ENCODE data around the gene GFER.

The GFER gene

GRCh38 chr16:1974157-1975070 lies 9.6 kb upstream of the GFER start:
- DNase-seq (ENCODE audit: low read depth) = no peak

DNA sequence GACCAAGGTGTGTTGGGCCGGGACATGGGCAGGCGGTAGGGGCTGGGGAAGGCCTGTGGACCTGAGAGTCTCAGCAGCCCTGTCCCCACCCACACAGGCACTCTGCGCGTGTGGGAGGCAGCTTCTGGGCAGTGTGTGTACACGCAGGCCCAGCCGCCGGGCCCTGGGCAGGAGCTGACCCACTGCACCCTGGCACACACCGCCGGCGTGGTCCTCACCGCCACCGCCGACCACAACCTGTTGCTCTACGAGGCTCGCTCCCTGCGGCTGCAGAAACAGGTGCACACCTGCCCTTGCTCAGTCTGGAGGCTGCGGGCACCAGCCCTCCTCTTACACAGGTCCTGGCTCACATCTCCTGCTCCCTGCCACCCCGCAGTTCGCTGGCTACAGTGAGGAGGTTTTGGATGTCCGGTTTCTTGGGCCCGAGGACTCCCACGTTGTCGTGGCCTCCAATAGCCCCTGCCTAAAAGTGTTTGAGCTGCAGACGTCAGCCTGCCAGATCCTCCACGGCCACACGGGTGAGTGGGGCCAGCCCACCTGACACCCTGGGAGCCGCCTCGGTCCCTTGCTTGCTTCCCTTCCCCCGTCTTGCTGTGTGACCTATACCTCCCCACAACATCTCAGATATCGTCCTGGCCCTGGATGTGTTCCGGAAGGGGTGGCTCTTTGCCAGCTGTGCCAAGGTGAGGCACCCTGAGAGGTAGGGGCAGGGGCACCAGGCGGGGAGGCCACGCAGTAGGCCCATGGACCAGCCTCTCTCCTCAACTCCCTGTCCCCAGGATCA lies 8.4 kb upstream of the GFER start:
- no peak for DNase-seq (ENCODE audit: low read depth)

DNA sequence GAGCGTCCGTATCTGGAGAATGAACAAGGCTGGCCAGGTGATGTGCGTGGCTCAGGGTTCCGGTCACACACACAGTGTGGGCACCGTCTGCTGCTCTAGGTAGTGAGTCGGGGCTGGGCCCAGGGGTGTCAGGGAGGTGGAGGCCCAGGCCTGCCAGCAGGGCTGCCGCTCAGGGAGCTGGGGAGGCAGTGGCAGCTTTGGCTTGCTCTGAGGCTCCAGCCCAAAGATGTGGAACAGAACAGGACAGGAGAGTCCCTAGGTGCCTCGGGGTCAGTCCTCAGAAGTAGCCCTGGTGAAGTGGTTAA lies 7.8 kb upstream of the GFER start:
- no peak for DNase-seq (ENCODE audit: low read depth)

- DNase-seq (ENCODE audit: low read depth) = no peak
Measured at GRCh38 chr16:1976951-1977874, 6.8 kb upstream of the GFER start.

DNA sequence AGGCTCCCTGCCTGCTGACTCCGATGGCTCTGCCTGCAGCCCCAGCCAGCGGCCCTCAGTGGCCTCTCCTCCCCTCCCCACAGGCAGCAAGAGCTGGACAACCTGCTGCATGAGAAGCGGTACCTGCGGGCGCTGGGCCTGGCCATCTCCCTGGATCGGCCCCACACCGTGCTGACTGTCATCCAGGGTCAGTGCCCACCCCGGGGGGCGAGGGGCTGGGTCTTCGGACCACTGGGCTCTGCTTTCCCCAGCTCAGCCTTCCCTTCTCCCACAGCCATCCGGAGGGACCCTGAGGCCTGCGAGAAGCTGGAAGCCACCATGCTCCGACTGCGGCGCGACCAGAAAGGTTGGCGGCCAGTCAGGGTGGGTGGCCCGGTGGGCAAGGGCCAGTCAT lies 6.1 kb upstream of the GFER start:
- no peak for DNase-seq (ENCODE audit: low read depth)

DNA sequence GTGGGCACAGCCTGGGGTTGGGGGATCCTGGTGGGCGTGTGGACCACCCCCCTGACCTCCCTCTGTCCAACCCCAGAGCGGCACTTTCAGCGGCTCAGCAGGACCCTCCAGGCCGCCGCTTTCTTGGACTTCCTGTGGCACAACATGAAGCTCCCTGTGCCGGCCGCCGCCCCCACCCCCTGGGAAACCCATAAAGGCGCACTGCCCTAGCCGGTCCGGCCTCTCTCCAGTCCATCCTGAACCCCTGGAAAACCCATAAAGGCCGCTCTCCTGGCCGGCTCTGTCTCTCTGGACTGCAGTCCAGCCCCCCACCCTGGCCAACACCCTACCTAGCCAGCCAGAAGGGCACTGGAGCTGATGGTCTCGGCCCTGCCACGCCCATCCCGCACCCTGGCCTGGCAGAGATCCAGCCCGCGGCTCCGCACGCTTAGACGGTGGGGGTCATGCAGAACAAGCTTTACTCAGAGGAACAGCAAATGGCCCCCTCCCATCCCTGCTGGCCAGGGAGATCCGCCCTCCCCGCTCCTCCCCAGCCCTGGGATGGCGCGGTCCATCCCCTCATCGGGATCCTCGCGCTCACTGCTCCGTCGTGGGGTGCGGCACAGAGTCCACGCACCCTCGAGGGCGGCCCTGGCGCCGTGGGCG lies 5.4 kb upstream of the GFER start:
- no peak for DNase-seq (ENCODE audit: low read depth)

- DNase-seq (ENCODE audit: low read depth) = peak; percentile 56
Measured at GRCh38 chr16:1979271-1980029, 4.5 kb upstream of the GFER start.

DNA sequence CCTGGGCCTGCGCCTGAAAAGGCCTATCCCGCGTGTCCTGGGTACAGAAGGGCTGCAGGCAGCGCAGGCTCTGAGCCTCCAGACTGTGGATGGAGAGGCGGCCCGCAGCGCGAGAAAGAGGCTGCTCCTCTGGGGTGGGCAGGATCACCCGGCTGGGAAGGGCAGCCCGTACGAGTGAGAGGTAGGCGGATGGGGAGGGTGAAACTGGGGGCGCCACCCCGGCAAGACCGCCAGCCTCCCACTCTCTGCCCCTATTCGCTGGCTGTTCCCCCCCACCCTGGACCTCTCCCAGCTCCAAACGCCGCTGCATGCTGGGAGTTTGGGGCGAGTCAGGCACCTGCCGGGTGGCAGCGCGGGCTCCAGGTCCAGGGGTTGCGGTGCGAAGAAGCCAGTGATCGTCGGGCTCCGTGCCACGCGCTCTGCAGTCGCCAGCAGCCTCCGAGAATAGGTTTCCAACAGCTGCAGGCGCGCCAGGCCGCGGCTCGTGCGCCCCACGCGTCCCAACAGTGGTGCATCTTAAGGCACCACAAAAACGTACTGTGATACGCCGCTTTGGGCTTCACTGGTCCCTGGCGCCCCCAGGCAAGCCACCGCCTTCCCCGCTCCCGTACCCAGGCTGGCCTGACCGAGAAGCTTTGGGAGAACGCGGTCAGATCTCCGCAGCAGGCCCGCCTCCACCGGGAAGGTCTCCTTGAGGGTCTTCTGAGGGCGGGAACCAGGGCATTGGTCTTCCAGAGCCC lies 3.8 kb upstream of the GFER start:
- no peak for DNase-seq (ENCODE audit: low read depth)

DNA sequence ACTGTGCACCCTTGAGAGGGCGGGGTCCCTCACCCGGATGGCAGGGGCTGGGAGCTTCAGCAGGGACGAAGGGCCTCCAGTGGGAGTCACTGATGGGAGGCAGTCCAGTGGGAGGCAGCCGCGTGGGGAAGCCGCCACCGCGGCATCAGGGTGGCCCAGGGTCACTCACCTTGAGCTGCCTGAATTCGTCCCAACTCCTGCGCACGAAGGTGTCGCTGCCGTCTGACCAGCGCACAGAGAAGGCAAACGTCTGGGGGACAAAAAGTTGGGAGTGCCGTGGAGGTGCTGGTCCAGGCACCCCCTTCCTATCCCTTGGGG lies 3.3 kb upstream of the GFER start:
- no peak for DNase-seq (ENCODE audit: low read depth)

- DNase-seq (ENCODE audit: low read depth) = no peak
Measured at GRCh38 chr16:1981398-1981836, 2.6 kb upstream of the GFER start, which contains the start of gene NOXO1. TSS of gene NOXO1 (minus strand) at chr16:1981469. CDS start at chr16:1981179, 290 bp downstream.

DNA sequence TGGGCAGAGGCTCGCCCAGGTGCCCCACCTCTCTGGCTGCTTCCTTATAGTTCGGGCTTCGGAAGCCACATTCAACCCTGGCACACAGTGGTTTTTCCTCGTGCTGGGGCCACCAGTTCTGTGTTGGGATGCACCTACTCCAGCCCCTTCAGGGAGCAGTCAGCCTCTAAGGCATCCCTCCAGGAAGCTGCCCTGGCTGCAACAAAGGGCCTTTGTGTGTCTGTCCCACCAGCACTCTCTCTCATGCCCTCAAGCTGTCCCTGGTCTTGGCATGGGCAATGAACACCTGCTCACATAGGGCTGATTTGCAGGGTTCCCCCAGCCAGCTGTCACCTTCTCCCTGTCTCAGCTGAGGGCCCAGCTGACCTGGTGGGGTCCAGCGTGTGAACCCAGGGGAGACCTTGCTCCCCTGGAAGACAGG lies 2.0 kb upstream of the GFER start:
- DNase-seq (ENCODE audit: low read depth) = no peak

- DNase-seq (ENCODE audit: low read depth) = no peak
Measured at GRCh38 chr16:1982991-1983543, 926 bp upstream of the GFER start.

DNA sequence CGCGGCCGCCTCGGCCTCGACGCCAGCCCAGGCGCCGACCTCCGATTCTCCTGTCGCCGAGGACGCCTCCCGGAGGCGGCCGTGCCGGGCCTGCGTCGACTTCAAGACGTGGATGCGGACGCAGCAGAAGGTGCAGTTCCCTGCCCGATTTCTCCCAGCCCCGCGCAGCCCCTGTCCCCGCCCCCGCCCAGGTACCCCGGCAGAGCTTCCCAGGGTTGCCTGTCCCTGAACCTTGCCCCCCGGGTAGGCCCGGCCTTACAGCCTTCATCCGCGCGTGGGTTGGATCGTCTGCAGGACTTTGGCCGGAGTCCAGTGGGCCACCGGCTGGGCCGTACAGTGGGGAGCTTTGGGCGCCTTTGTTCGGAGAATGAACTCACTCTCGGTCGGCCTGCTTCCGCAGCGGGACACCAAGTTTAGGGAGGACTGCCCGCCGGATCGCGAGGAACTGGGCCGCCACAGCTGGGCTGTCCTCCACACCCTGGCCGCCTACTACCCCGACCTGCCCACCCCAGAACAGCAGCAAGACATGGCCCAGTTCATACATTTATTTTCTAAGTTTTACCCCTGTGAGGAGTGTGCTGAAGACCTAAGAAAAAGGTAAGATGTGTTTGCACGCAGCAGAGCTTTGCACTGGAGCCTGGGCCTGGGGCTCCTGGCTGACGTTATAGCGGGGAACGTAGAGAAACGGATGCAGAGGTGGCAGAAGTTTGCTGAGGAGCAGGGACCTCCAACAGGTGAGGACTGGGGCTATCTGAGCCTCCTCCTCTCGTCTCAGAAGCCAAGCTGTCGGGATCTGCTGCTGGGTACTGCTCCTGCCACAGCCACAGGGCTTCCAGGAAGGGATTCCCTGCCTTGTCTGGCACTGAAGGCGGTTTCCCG lies 593 bp downstream of the GFER start:
- DNase-seq (ENCODE audit: low read depth) = no peak

DNA sequence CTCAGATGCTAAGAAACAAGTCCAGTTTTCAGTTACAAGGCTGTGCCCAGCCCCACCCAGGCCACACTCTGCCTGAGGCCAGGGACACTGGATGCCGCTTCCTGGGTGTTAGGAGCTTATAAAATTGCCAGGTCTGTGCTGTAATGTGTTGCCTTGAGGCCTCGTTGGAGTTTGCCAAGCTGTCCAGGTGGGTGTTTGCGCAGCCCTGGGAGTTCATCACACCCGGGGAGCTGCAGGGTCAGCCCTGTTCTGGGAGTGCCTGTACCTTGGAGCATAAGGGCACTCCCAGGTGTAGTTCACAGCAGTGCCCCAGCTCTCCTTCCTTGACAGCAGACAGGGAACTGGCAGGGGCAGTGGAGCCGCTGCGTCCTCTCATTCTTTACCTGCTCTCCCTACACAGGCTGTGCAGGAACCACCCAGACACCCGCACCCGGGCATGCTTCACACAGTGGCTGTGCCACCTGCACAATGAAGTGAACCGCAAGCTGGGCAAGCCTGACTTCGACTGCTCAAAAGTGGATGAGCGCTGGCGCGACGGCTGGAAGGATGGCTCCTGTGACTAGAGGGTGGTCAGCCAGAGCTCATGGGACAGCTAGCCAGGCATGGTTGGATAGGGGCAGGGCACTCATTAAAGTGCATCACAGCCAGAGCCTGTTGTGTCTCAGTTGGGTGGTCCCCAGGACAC lies 1.6 kb downstream of the GFER start:
- DNase-seq (ENCODE audit: low read depth) = no peak

GRCh38 chr16:1987198-1987597 lies 3.2 kb downstream of the GFER start:
- DNase-seq (ENCODE audit: low read depth) = no peak

- DNase-seq (ENCODE audit: low read depth) = no peak
Measured at GRCh38 chr16:1989209-1990100, 5.5 kb downstream of the GFER start, which contains the start of gene SYNGR3. TSS of gene SYNGR3 (plus strand) at chr16:1989970. CDS start at chr16:1990103, 133 bp downstream.

DNA sequence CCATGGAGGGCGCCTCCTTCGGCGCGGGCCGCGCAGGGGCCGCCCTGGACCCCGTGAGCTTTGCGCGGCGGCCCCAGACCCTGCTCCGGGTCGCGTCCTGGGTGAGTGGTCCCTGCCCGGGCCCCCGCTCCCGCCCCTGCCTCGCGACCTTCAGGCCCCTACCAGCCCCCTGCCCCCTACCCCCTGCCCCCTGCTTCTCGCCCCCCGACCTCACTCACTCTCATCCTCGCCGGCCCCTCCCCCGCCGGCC lies 6.0 kb downstream of the GFER start:
- no peak for DNase-seq (ENCODE audit: low read depth)
